ENCODE measurements around the gene SLC36A3.
"Not testable (repeated sequence)": the region's sequence is repeated elsewhere in the genome, so short reads cannot be mapped to it uniquely, and the experiment has no call there.

SLC36A3 gene

GRCh38 chr5:151309266-151309665 lies 5.7 kb upstream of the SLC36A3 start:
- DNase-seq: not testable (repeated sequence)

GRCh38 chr5:151298063-151298855 lies 5.3 kb downstream of the SLC36A3 start:
- no peak for DNase-seq

- DNase-seq: no peak
Observed at GRCh38 chr5:151296974-151297373, 6.6 kb downstream of the SLC36A3 start.

- DNase-seq: no peak
Observed at GRCh38 chr5:151296478-151296830, 7.1 kb downstream of the SLC36A3 start.

GRCh38 chr5:151295791-151296477 lies 7.6 kb downstream of the SLC36A3 start:
- DNase-seq: peak in 1 of 56 donors; percentile 2

- DNase-seq: no peak
Observed at GRCh38 chr5:151295138-151295537, 8.4 kb downstream of the SLC36A3 start.

- DNase-seq: no peak
Observed at GRCh38 chr5:151293624-151294023, 9.9 kb downstream of the SLC36A3 start.

- DNase-seq: no peak
Observed at GRCh38 chr5:151288180-151288579, 15.4 kb downstream of the SLC36A3 start.

GRCh38 chr5:151286246-151286645 lies 17.3 kb downstream of the SLC36A3 start:
- no peak for DNase-seq

- no peak for DNase-seq
Observed at GRCh38 chr5:151285683-151286082, 17.9 kb downstream of the SLC36A3 start.

GRCh38 chr5:151284392-151284967 lies 19.1 kb downstream of the SLC36A3 start:
- DNase-seq: no peak

GRCh38 chr5:151283120-151283825 lies 20.3 kb downstream of the SLC36A3 start:
- DNase-seq: no peak

- no peak for DNase-seq
Observed at GRCh38 chr5:151281001-151281639, 22.4 kb downstream of the SLC36A3 start.

GRCh38 chr5:151280443-151280842 lies 23.1 kb downstream of the SLC36A3 start:
- no peak for DNase-seq

GRCh38 chr5:151278845-151279244 lies 24.7 kb downstream of the SLC36A3 start:
- DNase-seq: no peak

- DNase-seq: no peak
Observed at GRCh38 chr5:151275803-151276202, 27.8 kb downstream of the SLC36A3 start.

GRCh38 chr5:151274666-151275065 lies 28.9 kb downstream of the SLC36A3 start:
- no peak for DNase-seq

GRCh38 chr5:151271336-151271735 lies 32.2 kb downstream of the SLC36A3 start:
- DNase-seq: no peak

GRCh38 chr5:151270599-151270998 lies 33.0 kb downstream of the SLC36A3 start:
- no peak for DNase-seq

GRCh38 chr5:151267491-151268260 lies 35.9 kb downstream of the SLC36A3 start:
- no peak for DNase-seq

- DNase-seq: no peak
Observed at GRCh38 chr5:151264113-151264512, 39.5 kb downstream of the SLC36A3 start.

Data from amygdala (tissue), 56 donors.